Prostate gland (tissue), 2 donors: ENCODE results near the gene PNP. TPM values are rescaled to one million over a fixed set of nuclear protein-coding genes. Genes with fewer than 3 reads are reported as not detected.

ENCODE experiments used
- DNase-seq: peaks from one replicate; pipeline ENCODE4 v3.0.0-alpha.2; 2019; ENCODE audit warnings: low spot score
- H3K27ac ChIP-seq, 2 donors: fragments of 200-600 bp; sonication (generic); 2 replicates each; pipeline ENCODE4 v1.5.1; 2017 to 2019
- H3K27me3 ChIP-seq: fragments of 200-600 bp; sonication (generic); replicated peaks from 2 replicates; pipeline ENCODE4 v1.5.1; 2019; ENCODE audit not compliant: insufficient read depth
- H3K36me3 ChIP-seq, 2 donors: fragments of 200-600 bp; sonication (generic); 1 replicate in 1 of 2; 2 replicates in 1 of 2; pipeline versions ENCODE4 v1.5.1 to v1.8.1; 2017 to 2019
- H3K4me1 ChIP-seq: fragments of 200-600 bp; sonication (generic); replicated peaks from 2 replicates; pipeline ENCODE4 v1.5.1; 2019
- H3K4me3 ChIP-seq, 2 donors: fragments of 200-600 bp; sonication (generic); 2 replicates each; pipeline ENCODE4 v1.5.1; 2017 to 2019
- H3K9me3 ChIP-seq: fragments of 200-600 bp; sonication (generic); 2 replicates; pipeline ENCODE4 v1.5.1; 2017
- CTCF ChIP-seq, 4 experiments: fragments of 200-600 bp in 2 of 4; fragments of 450-650 bp in 2 of 4; sonication (generic) in 2 of 4; IDR thresholded peaks; 1 replicate in 3 of 4; 2 replicates in 1 of 4; pipeline ENCODE4 v1.5.1; 2016 to 2019; ENCODE audit warnings: antibody characterized with exemption in 4 of 4, mild to moderate bottlenecking in 2 of 4, moderate library complexity in 2 of 4
- POLR2A ChIP-seq: fragments of 450-650 bp; IDR thresholded peaks from one replicate; pipeline ENCODE4 v1.6.1; 2016; ENCODE audit warnings: antibody characterized with exemption, mild to moderate bottlenecking
- POLR2AphosphoS5 ChIP-seq: sonication (generic); formaldehyde crosslinking; IDR thresholded peaks from one replicate; pipeline ENCODE4 v1.6.1; 2017; ENCODE audit warnings: antibody characterized with exemption
- WGBS: methylation state at CpG from one replicate; pipeline ENCODE4 v1.1.5; 2018; 5-methylcytosine and 5-hydroxymethylcytosine counted together
- intact Hi-C: fragments of 100-400 bp; cut with DNase I; formaldehyde crosslinking; loops from one replicate; pipeline ENCODE4 v1.14.2; 2022
- total RNA-seq, 2 donors: library from RNA; depleted of rRNA; stranded (reverse); fragments of >200 nt; gene quantifications; one replicate each; pipeline ENCODE4 v1.1.0, GENCODE V29; 2016

PNP gene
- total RNA-seq, 2 donors from 2014 or later: 14.2 to 20.3 TPM

GRCh38 chr14:20515846-20516245 lies 46.6 kb downstream of the PNP start:
- H3K27me3 ChIP-seq: no peaks in the 10 kb centered on the region
- no peak for DNase-seq
- intact Hi-C loops: no loop called here
- H3K4me1 ChIP-seq: no peaks in the 10 kb centered on the region
- TF ChIP-seq POLR2A (no peak), CTCF (IDR thresholded peaks at IDR 0.05) (no peak), POLR2AphosphoS5 (no peak)
- H3K9me3 ChIP-seq: no peaks in the 10 kb centered on the region
- 36% methylated on average over 4 of the region's 4 CpGs for WGBS
- H3K27ac ChIP-seq: no peak overlapping the region
- no peak overlapping the region for H3K4me3 ChIP-seq
- H3K36me3 ChIP-seq: no peaks in the 10 kb centered on the region

GRCh38 chr14:20516921-20517320 lies 47.7 kb downstream of the PNP start:
- WGBS: 76% methylated on average over 4 of the region's 4 CpGs
- Histone ChIP-seq H3K4me3 (no peak overlapping the region), H3K36me3 (no peaks in the 10 kb centered on the region), H3K27me3 (no peaks in the 10 kb centered on the region), H3K9me3 (no peaks in the 10 kb centered on the region), H3K27ac (no peak overlapping the region), H3K4me1 (no peaks in the 10 kb centered on the region)
- no peak for DNase-seq
- TF ChIP-seq CTCF (IDR thresholded peaks at IDR 0.05) (no peak), POLR2A (no peak), POLR2AphosphoS5 (no peak)
- intact Hi-C loops: no loop called here

- Histone ChIP-seq H3K36me3 (no peaks in the 10 kb centered on the region), H3K27ac (no peak overlapping the region), H3K9me3 (no peaks in the 10 kb centered on the region), H3K4me1 (no peaks in the 10 kb centered on the region), H3K27me3 (no peaks in the 10 kb centered on the region), H3K4me3 (no peak overlapping the region)
- TF ChIP-seq POLR2A (no peak), CTCF (IDR thresholded peaks at IDR 0.05) (no peak), POLR2AphosphoS5 (no peak)
- WGBS: 87% methylated on average over 1 of the region's 1 CpG
- intact Hi-C loops: no loop called here
- no peak for DNase-seq
These were observed 53.1 kb downstream of the PNP start for GRCh38 chr14:20522332-20522731.

DNA sequence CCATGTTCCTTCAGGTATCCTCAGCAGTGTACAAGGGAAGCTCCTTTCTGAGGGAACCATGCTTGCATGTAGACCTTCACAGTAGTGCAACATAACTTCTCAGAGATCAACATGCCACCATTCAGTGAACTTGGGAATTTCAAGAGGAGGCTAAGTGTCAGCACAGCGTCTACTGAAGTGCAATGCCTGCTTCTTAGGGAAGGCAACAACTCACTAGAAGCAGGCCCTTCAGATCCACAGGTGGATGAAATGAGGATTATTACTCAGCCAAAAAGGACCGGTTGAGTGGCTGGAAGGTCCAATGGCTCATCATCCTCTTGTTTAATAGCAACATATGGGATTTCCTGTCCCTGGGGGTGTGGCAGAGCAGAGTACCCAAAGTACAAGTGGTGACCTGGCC lies 54.8 kb downstream of the PNP start:
- 81% methylated on average over 2 of the region's 2 CpGs for WGBS

More for the DNA sequence above, 54.8 kb downstream of the PNP start:
- Histone ChIP-seq H3K9me3 (no peaks in the 10 kb centered on the region), H3K27ac (no peak overlapping the region), H3K4me1 (no peaks in the 10 kb centered on the region), H3K36me3 (no peaks in the 10 kb centered on the region), H3K27me3 (no peaks in the 10 kb centered on the region), H3K4me3 (no peak overlapping the region)
- DNase-seq: no peak
- intact Hi-C loops: no loop called here
- TF ChIP-seq CTCF (IDR thresholded peaks at IDR 0.05) (no peak), POLR2AphosphoS5 (no peak), POLR2A (no peak)

Other genes starting within 250 kb of the PNP start
- gene OR11H6, start 245.7 kb upstream of the PNP start, total RNA-seq: not detected
- not detected for gene OR11H7, start 240.4 kb upstream of the PNP start, total RNA-seq
- not detected for gene OR11H4, start 230.1 kb upstream of the PNP start, total RNA-seq
- gene TTC5, start 163.5 kb upstream of the PNP start, total RNA-seq: 10 to 100 TPM; 11.1 to 18.5 TPM
- gene CCNB1IP1, start 136.1 kb upstream of the PNP start, total RNA-seq: 10 to 100 TPM; 34.6 to 47.8 TPM
- gene PARP2, start 125.8 kb upstream of the PNP start, total RNA-seq: 10 to 100 TPM; 10.7 to 23.1 TPM
- 10 to 100 TPM; 25.8 to 31.0 TPM for gene TEP1, start 55.9 kb upstream of the PNP start, total RNA-seq
- 1 to 10 TPM in 1 of 2 donors, under 1 TPM in 1; 0.77 to 1.7 TPM for gene KLHL33, start 33.2 kb upstream of the PNP start, total RNA-seq
- gene OSGEP, start 14.6 kb upstream of the PNP start, total RNA-seq: 10 to 100 TPM; 54.2 to 71.7 TPM
- 100 to 1,000 TPM; 113 to 178 TPM for gene APEX1, start 14.2 kb upstream of the PNP start, total RNA-seq
- gene PIP4P1, start 8.0 kb upstream of the PNP start, total RNA-seq: 10 to 100 TPM; 24.8 to 37.8 TPM
- 1 to 10 TPM in 1 of 2 donors, not detected in 1; 1.4 TPM for gene RNASE10, start 36.1 kb downstream of the PNP start, total RNA-seq
- gene RNASE9, start 91.6 kb downstream of the PNP start, total RNA-seq: not detected
- gene RNASE11, start 118.6 kb downstream of the PNP start, total RNA-seq: 1 to 10 TPM in 1 of 2 donors, not detected in 1; 1.0 TPM
- gene RNASE12, start 122.0 kb downstream of the PNP start, total RNA-seq: not detected
- not detected for gene OR6S1, start 172.3 kb downstream of the PNP start, total RNA-seq
- 100 to 1,000 TPM in 1 of 2 donors, 10 to 100 TPM in 1; 71.6 to 150 TPM for gene RNASE4, start 215.2 kb downstream of the PNP start, total RNA-seq
- 10 to 100 TPM; 58.6 to 78.2 TPM for gene ANG, start 219.4 kb downstream of the PNP start, total RNA-seq